Measurements from ENCODE around the gene NPTXR.

NPTXR gene

DNA sequence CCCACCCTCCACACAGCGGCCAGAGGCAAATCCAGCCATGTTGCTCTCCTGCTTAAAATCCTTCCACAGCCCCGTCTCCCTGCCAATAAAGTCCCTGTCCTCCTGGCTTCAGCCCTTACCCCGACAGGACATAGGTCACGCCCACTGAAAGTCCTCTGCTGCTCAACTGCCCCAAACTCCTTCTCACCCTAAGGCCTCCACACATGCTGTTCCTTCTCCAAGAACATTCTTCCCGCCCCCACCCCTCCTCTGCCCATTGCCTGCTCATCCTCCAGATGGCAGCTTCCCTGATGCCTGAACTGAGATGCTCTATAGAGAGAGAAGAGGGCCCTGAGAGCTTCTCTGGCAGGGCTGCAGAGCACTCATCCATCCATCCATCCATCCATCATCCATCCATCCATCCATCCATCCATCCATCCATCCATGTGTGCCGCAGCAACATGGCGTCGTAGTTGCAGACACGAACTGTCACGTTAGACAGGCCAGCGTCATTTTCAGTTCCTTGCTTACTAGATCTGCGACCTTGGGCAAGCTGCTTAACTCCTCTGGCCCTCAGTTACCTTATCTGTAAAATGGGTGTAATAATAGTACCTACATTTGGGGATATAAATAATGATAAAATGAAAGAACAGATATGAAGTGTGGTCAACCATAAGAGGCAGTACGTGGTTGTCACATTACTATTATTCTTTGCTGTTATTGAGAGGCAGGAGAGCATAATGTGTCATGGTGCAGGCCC is 9.4 kb downstream of the NPTXR start:
- Histone ChIP-seq H3K4me3 (ENCODE audit: low read depth, low read length) (no peak overlapping the region), H3K36me3 (replicated peaks) (no peaks in the 10 kb centered on the region), H3K27ac (no peak overlapping the region), H3K27me3 (replicated peaks) (peaks cover 5% of the 10 kb centered on the region)
- in situ Hi-C loops (cut with HindIII; ENCODE audit: low pct_ligation_motif_present, low sequenced_read_pairs) = no loop called here
- DNase-seq = no peak
- TF ChIP-seq, protein P1, sequence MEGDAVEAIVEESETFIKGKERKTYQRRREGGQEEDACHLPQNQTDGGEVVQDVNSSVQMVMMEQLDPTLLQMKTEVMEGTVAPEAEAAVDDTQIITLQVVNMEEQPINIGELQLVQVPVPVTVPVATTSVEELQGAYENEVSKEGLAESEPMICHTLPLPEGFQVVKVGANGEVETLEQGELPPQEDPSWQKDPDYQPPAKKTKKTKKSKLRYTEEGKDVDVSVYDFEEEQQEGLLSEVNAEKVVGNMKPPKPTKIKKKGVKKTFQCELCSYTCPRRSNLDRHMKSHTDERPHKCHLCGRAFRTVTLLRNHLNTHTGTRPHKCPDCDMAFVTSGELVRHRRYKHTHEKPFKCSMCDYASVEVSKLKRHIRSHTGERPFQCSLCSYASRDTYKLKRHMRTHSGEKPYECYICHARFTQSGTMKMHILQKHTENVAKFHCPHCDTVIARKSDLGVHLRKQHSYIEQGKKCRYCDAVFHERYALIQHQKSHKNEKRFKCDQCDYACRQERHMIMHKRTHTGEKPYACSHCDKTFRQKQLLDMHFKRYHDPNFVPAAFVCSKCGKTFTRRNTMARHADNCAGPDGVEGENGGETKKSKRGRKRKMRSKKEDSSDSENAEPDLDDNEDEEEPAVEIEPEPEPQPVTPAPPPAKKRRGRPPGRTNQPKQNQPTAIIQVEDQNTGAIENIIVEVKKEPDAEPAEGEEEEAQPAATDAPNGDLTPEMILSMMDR (IDR thresholded peaks at IDR 0.05; ENCODE audit: low read depth, low read length, missing control alignments) = no peak

DNA sequence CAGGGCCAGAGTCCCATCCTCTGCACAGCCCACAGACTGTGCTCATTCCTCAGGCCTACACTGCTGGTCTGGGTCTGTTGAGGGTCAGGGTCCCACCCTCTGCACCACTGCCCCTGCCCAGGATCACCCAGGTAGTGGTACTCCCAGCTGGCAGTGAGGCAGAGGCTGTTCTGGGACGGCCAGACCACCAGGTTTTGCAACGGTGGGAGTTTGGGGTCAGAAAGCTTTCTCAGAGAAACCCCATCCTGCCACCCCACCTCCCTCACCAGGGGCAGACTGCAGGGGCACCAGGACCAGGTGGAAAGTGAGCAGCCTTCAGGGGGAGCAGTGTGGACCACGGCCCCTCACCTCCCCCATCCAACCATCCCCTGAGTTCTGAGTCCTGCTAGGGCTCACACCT is 10.8 kb downstream of the NPTXR start:
- Histone ChIP-seq H3K36me3 (replicated peaks) (no peaks in the 10 kb centered on the region), H3K27ac (no peak overlapping the region), H3K4me3 (ENCODE audit: low read depth, low read length) (no peak overlapping the region), H3K27me3 (replicated peaks) (peaks cover 2% of the 10 kb centered on the region)
- in situ Hi-C loops (cut with HindIII; ENCODE audit: low pct_ligation_motif_present, low sequenced_read_pairs) = no loop called here
- TF ChIP-seq, protein P1 (IDR thresholded peaks at IDR 0.05; ENCODE audit: low read depth, low read length, missing control alignments) = no peak
- no peak for DNase-seq

DNA sequence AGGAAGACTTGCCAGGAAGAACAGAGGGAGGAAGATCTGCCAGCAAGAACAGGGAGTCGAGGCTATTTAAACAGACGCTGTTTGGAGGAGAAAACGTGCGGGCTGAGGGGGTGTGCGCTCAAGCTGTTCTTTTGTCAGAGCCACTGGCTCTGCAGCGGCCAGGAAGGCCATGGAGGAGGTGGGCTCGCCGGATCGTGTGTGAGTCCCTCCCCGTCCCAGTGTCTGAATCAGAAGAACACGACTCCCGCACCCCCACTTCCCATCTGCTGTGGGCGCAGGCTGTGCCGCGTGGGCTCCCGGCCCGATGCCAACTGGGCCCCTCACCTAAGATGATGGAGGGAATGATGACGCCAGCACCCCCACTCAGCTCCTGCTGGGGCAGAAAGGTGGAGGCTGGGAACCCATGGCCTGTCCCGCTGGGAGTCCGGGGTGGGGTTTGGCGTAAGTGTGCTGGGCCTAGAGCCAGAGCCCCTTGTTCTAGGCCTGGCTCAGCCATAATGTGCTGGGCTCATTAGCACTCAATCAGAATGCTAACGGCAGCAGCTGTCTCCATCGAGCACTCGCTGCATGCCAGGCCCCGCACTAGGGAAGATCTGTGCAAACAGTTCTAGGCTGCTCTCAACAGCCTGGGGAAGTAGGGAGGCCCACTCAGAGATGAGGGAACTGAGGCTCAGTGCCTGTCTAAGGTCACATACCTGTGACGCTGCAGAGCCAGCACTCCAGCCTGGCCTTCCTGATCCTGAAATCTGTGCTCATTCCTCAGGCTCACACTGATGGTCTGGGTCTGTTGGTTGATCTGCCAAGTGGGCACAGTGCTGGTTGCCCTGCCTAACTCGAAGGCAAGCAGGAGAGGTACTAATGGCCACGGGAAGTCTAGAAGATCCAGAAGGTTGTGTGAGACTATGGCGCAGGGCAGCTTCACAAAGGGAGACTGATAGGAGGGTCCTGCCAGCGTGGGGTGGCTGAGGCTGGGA is 11.5 kb downstream of the NPTXR start:
- Histone ChIP-seq H3K4me3 (ENCODE audit: low read depth, low read length) (no peak overlapping the region), H3K27me3 (replicated peaks) (peaks cover 2% of the 10 kb centered on the region), H3K36me3 (replicated peaks) (no peaks in the 10 kb centered on the region), H3K27ac (no peak overlapping the region)
- TF ChIP-seq, protein P1 (IDR thresholded peaks at IDR 0.05; ENCODE audit: low read depth, low read length, missing control alignments) = no peak
- in situ Hi-C loops (cut with HindIII; ENCODE audit: low pct_ligation_motif_present, low sequenced_read_pairs) = no loop called here
- no peak for DNase-seq

DNA sequence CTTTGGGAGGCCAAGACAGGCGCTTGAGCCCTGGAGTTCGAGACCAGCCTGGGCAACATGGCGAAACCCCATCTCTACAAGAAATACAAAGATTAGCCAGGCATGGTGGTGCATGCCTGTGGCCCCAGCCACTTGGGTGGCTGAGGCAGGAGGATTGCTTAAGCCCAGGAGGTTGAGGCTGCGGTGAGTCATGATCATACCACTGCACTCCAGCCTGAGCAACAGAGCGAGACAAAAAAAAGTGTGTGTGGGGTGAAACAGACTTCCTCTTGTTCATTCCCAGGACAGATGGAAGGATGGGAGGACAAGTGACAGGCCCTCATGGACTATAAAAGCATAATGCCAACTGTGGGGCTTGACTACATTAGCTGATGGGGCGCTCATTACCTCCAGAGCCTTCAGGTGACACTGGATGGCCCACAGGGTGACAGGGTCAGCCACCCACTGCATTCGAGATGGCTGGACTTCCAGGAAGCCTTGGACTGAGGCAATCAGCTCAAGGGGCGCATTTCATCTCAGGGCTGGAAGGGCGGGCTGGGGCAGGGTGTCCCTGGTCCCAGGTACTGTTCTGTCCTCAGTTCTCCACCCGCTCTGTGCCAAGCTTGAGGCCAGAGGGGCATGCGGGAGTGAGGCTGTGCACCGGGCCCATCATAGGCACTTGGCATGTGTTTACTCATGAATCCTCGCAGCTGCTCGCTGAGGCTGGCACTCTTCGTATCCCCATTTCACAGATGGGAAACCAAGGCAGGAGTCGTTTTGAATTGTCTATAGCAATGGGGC is 12.5 kb downstream of the NPTXR start:
- TF ChIP-seq, protein P1 (IDR thresholded peaks at IDR 0.05; ENCODE audit: low read depth, low read length, missing control alignments) = no peak
- Histone ChIP-seq H3K27me3 (replicated peaks) (peaks cover under 1% of the 10 kb centered on the region), H3K27ac (no peak overlapping the region), H3K4me3 (ENCODE audit: low read depth, low read length) (no peak overlapping the region), H3K36me3 (replicated peaks) (no peaks in the 10 kb centered on the region)
- DNase-seq = peak; percentile 66
- in situ Hi-C loops (cut with HindIII; ENCODE audit: low pct_ligation_motif_present, low sequenced_read_pairs) = no loop called here

DNA sequence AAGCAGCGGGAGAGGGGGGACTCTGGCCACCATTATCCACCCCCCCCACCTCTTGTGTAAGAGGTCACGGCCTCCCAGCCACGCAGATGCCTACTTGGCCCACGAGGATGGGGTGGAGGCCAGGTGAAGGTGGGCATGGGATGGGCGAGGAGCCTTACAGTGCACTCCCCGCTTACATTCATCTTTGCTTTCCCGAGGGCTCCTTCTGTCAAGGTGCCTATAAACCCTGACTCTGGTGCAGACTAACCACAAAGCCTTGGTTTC is 13.1 kb downstream of the NPTXR start:
- TF ChIP-seq, protein P1 (IDR thresholded peaks at IDR 0.05; ENCODE audit: low read depth, low read length, missing control alignments) = no peak
- no peaks in the 10 kb centered on the region for H3K36me3 ChIP-seq (replicated peaks)
- no peaks in the 10 kb centered on the region for H3K27me3 ChIP-seq (replicated peaks)
- in situ Hi-C loops (cut with HindIII; ENCODE audit: low pct_ligation_motif_present, low sequenced_read_pairs) = no loop called here
- DNase-seq = no peak
- H3K27ac ChIP-seq = no peak overlapping the region
- no peak overlapping the region for H3K4me3 ChIP-seq (ENCODE audit: low read depth, low read length)

All from brain microvascular endothelial cell (primary cell).